A549 treated with dexamethasone at 1 μM for 4 hours (cell line): ENCODE data around the gene SYNGR3. TPM values are rescaled to one million over a fixed set of nuclear protein-coding genes. Genes with fewer than 3 reads are reported as not detected.

Experiments used
- total RNA-seq: library from RNA; stranded (reverse); fragments of 200-300 nt; extraction: Qiagen RNA extraction; gene quantifications from 5 replicates; pipeline ENCODE4 v1.2.3, GENCODE V29; 2022

The SYNGR3 gene
- 5.7 to 7.4 TPM (median 6.8 TPM) in 5 replicates for total RNA-seq

GRCh38 chr16:1989209-1990100 is at the start of gene SYNGR3:
Gene SYNGR3 (plus strand): TSS chr16:1989970. CDS start chr16:1990103, 133 bp downstream.

GRCh38 chr16:1942810-1943726 is 46.7 kb upstream of the SYNGR3 start, which contains the start of gene MSRB1:
Gene MSRB1 (minus strand): TSS chr16:1943199. CDS start chr16:1943156, 43 bp downstream.

GRCh38 chr16:1959269-1960039 is 30.3 kb upstream of the SYNGR3 start, which contains the start of gene NDUFB10:
Gene NDUFB10 (plus strand): TSS chr16:1959538. CDS start chr16:1959625, 87 bp downstream.

GRCh38 chr16:1964506-1965395 is 25.0 kb upstream of the SYNGR3 start, which contains the start of gene RPS2:
Gene RPS2 (minus strand): TSS chr16:1964826. CDS start chr16:1964625, 201 bp downstream.

GRCh38 chr16:1966460-1966859 is 23.3 kb upstream of the SYNGR3 start, which contains the start of gene RNF151:
Gene RNF151 (plus strand): TSS chr16:1966856. CDS start chr16:1966882, 26 bp downstream.

GRCh38 chr16:1971796-1972489 is 17.8 kb upstream of the SYNGR3 start, which contains the start of gene TBL3:
Gene TBL3 (plus strand): TSS chr16:1972053. CDS start chr16:1972165, 112 bp downstream.

GRCh38 chr16:1981398-1981836 is 8.4 kb upstream of the SYNGR3 start, which contains the start of gene NOXO1:
Gene NOXO1 (minus strand): TSS chr16:1981469. CDS start chr16:1981179, 290 bp downstream.

GRCh38 chr16:1983544-1984346 is 6.0 kb upstream of the SYNGR3 start, which contains the start of gene GFER:
Gene GFER (plus strand): TSS chr16:1984193. CDS start chr16:1984219, 26 bp downstream.

GRCh38 chr16:2009791-2010510 is 20.2 kb downstream of the SYNGR3 start, which contains the start of gene ZNF598:
Gene ZNF598 (minus strand): TSS chr16:2009821.

GRCh38 chr16:2019518-2019920 is 29.7 kb downstream of the SYNGR3 start, which contains the start of gene NPW:
Gene NPW (plus strand): TSS chr16:2019785.

GRCh38 chr16:2026461-2027023 is 36.8 kb downstream of the SYNGR3 start, which contains the start of gene NHERF2:
Gene NHERF2 (plus strand): TSS chr16:2026902. CDS start chr16:2027006, 104 bp downstream.

Other genes with a start within 250 kb of the SYNGR3 start
- gene NME3, start 218.4 kb upstream of the SYNGR3 start, total RNA-seq: 32.3 to 47.5 TPM (median 40.9 TPM) in 5 replicates
- gene EME2, start 217.2 kb upstream of the SYNGR3 start, total RNA-seq: 4.2 to 10.4 TPM (median 8.9 TPM) in 5 replicates
- 169 to 265 TPM (median 236 TPM) in 5 replicates for gene MRPS34, start 216.8 kb upstream of the SYNGR3 start, total RNA-seq
- gene SPSB3, start 207.4 kb upstream of the SYNGR3 start, total RNA-seq: 14.4 to 25.2 TPM (median 23.1 TPM) in 5 replicates
- 52.6 to 79.7 TPM (median 76.6 TPM) in 5 replicates for gene NUBP2, start 207.0 kb upstream of the SYNGR3 start, total RNA-seq
- gene IGFALS, start 196.3 kb upstream of the SYNGR3 start, total RNA-seq: 0.05 to 0.13 TPM (median 0.05 TPM) in 3 of 5 replicates, not detected in the others
- gene HAGH, start 163.1 kb upstream of the SYNGR3 start, total RNA-seq: 50.3 to 70.7 TPM (median 65.9 TPM) in 5 replicates
- 41.2 to 49.0 TPM (median 44.9 TPM) in 5 replicates for gene FAHD1, start 162.8 kb upstream of the SYNGR3 start, total RNA-seq
- 1.0 to 1.7 TPM (median 1.3 TPM) in 5 replicates for gene MEIOB, start 117.8 kb upstream of the SYNGR3 start, total RNA-seq
- gene HS3ST6, start 71.6 kb upstream of the SYNGR3 start, total RNA-seq: 1.2 to 1.9 TPM (median 1.6 TPM) in 5 replicates
- 32.7 to 40.4 TPM (median 38.3 TPM) in 5 replicates for gene MSRB1, start 46.8 kb upstream of the SYNGR3 start, total RNA-seq
- 0.08 to 0.14 TPM in 2 of 5 replicates, not detected in the others for gene RPL3L, start 35.3 kb upstream of the SYNGR3 start, total RNA-seq
- 258 to 328 TPM (median 268 TPM) in 5 replicates for gene NDUFB10, start 30.4 kb upstream of the SYNGR3 start, total RNA-seq
- 3,451 to 5,688 TPM (median 5,221 TPM) in 5 replicates for gene RPS2, start 25.1 kb upstream of the SYNGR3 start, total RNA-seq
- gene RNF151, start 23.1 kb upstream of the SYNGR3 start, total RNA-seq: not detected in 5 replicates
- gene TBL3, start 17.9 kb upstream of the SYNGR3 start, total RNA-seq: 30.0 to 38.7 TPM (median 34.9 TPM) in 5 replicates
- gene NOXO1, start 8.5 kb upstream of the SYNGR3 start, total RNA-seq: 0.12 to 0.18 TPM (median 0.17 TPM) in 5 replicates
- 26.9 to 43.1 TPM (median 39.8 TPM) in 5 replicates for gene GFER, start 5.8 kb upstream of the SYNGR3 start, total RNA-seq
- gene ZNF598, start 19.9 kb downstream of the SYNGR3 start, total RNA-seq: 35.1 to 67.2 TPM (median 61.5 TPM) in 5 replicates
- 0.79 to 1.2 TPM (median 1.0 TPM) in 5 replicates for gene NPW, start 29.8 kb downstream of the SYNGR3 start, total RNA-seq
- gene NHERF2, start 36.9 kb downstream of the SYNGR3 start, total RNA-seq: 45.5 to 66.1 TPM (median 65.3 TPM) in 5 replicates
- 36.7 to 40.8 TPM (median 39.4 TPM) in 5 replicates for gene NTHL1, start 57.9 kb downstream of the SYNGR3 start, total RNA-seq
- gene TSC2, start 58.0 kb downstream of the SYNGR3 start, total RNA-seq: 18.8 to 50.4 TPM (median 40.2 TPM) in 5 replicates
- 24.4 to 50.2 TPM (median 45.8 TPM) in 5 replicates for gene PKD1, start 145.9 kb downstream of the SYNGR3 start, total RNA-seq
- gene RAB26, start 158.7 kb downstream of the SYNGR3 start, total RNA-seq: 1.5 to 4.0 TPM (median 3.2 TPM) in 5 replicates
- 34.4 to 68.4 TPM (median 62.9 TPM) in 5 replicates for gene TRAF7, start 165.8 kb downstream of the SYNGR3 start, total RNA-seq
- gene CASKIN1, start 206.6 kb downstream of the SYNGR3 start, total RNA-seq: 0.21 to 0.58 TPM (median 0.39 TPM) in 5 replicates
- 35.5 to 57.2 TPM (median 52.5 TPM) in 5 replicates for gene MLST8, start 215.5 kb downstream of the SYNGR3 start, total RNA-seq
- 3.0 to 4.5 TPM (median 3.8 TPM) in 5 replicates for gene BRICD5, start 220.9 kb downstream of the SYNGR3 start, total RNA-seq
- 16.1 to 28.0 TPM (median 27.5 TPM) in 5 replicates for gene PGP, start 224.9 kb downstream of the SYNGR3 start, total RNA-seq
- gene E4F1, start 233.6 kb downstream of the SYNGR3 start, total RNA-seq: 14.1 to 26.2 TPM (median 24.4 TPM) in 5 replicates
- gene DNASE1L2, start 246.5 kb downstream of the SYNGR3 start, total RNA-seq: 0.54 to 1.3 TPM (median 1.1 TPM) in 5 replicates